Activated naive CD4-positive, alpha-beta T cell treated with Interleukin-2 at 50 U/mL for 16 hours (primary cell): ENCODE data around the gene ARL4C.
"Not testable (repeated sequence)": the region's sequence is repeated elsewhere in the genome, so short reads cannot be mapped to it uniquely, and the experiment has no call there.

Experiments used
- DNase-seq: peaks from one replicate; pipeline ENCODE4 v3.0.0-alpha.2; 2020

ARL4C gene

GRCh38 chr2:234472155-234472554 lies 24.7 kb downstream of the ARL4C start:
- no peak for DNase-seq

- no peak for DNase-seq
Measured at GRCh38 chr2:234469972-234470371, 26.9 kb downstream of the ARL4C start.

- DNase-seq = no peak
Measured at GRCh38 chr2:234469251-234469845, 27.5 kb downstream of the ARL4C start.

GRCh38 chr2:234468503-234468902 lies 28.4 kb downstream of the ARL4C start:
- no peak for DNase-seq

GRCh38 chr2:234467289-234467688 lies 29.6 kb downstream of the ARL4C start:
- DNase-seq = no peak

GRCh38 chr2:234464291-234464645 lies 32.6 kb downstream of the ARL4C start:
- DNase-seq = no peak

- DNase-seq = peak; percentile 81
Measured at GRCh38 chr2:234463626-234464290, 33.1 kb downstream of the ARL4C start.

- DNase-seq = no peak
Measured at GRCh38 chr2:234462218-234462992, 34.5 kb downstream of the ARL4C start.

DNA sequence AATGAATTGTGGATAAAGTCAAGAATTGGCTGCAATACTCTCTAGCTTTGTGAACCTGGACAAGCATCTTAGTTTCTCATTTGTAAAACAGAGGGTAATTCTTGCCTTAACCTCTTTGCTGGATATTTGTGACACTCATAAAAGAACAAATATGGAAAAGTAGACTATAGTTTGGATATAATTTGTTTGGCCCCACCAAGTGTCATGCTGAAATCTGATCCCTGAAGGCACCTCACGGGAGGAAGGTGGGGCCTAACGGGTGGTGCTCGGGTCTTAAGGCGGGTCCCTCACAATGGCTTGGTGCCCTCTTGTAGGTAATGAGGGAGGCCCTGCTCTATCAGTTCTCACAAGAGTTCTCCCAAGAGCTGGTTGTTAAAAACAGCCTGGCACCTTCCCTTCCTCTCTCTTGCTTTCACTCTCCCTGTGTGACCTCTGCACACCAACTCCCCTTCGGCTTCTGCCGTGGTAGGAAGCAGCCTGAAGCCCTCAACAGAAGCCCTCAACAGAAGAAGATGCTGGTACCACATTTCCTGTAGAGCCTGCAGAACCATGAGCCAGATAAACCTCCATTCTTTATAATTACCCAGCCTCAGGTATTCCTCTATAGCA lies 37.4 kb downstream of the ARL4C start:
- DNase-seq = no peak

GRCh38 chr2:234458466-234458865 lies 38.4 kb downstream of the ARL4C start:
- DNase-seq = no peak

DNA sequence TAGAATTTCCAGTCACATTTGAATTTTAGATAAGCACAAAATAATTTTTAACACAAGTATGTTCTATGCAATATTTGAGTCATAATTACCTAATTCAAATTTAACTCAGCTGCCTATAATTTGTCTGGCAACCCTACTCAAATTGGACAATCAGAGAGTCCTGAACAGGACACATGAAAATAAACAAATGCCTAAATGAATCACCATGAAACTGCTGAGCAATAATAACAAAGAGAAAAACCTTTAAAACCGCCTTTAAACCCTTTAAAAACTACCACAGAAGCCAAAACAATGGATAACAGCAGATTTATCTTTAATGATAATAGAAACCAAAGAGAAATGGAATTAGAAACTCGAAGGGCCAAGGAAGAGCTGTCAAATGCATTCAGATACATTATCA lies 39.5 kb downstream of the ARL4C start:
- DNase-seq = no peak

- DNase-seq = not testable (repeated sequence)
Measured at GRCh38 chr2:234455246-234455645, 41.6 kb downstream of the ARL4C start.

DNA sequence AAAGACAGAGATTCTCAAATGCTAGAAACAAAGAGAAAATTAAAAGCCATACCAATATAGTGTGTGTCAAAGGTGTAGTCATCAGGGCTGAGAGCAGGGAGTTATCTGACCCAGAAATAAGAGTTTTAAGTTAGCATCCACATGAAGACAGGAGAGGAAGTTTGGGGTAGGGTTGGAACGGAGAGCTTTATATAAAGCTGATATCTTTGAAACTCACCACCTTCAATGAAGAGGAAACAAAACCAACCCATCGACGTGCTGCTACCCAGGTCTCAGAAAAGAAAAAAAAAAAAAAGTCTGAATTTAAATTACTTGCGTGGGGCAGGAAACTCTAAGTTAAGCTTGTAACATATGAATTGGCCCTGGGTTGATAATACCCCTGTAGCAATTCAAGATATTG lies 42.4 kb downstream of the ARL4C start:
- DNase-seq = no peak

DNA sequence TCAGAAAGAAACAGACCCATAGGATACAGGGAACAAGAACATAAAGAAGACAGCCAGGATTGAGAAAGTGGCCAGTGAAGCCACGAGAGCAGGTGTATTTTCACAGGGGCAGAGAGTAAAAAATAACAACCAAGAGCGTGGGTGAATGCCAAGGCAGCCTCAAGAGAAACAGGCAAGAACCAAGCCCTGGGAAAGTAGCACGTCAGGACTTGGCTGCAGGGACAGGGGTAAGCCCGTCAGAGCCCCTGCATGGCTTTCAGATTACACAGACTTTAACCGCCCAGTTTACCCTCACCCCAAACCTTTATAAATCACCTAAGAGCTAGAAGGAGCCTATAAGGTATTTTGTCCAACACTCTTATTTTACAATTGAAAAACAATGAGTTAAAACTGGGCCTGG lies 43.7 kb downstream of the ARL4C start:
- no peak for DNase-seq

GRCh38 chr2:234451852-234452625 lies 44.8 kb downstream of the ARL4C start:
- no peak for DNase-seq

- no peak for DNase-seq
Measured at GRCh38 chr2:234451242-234451641, 45.6 kb downstream of the ARL4C start.

DNA sequence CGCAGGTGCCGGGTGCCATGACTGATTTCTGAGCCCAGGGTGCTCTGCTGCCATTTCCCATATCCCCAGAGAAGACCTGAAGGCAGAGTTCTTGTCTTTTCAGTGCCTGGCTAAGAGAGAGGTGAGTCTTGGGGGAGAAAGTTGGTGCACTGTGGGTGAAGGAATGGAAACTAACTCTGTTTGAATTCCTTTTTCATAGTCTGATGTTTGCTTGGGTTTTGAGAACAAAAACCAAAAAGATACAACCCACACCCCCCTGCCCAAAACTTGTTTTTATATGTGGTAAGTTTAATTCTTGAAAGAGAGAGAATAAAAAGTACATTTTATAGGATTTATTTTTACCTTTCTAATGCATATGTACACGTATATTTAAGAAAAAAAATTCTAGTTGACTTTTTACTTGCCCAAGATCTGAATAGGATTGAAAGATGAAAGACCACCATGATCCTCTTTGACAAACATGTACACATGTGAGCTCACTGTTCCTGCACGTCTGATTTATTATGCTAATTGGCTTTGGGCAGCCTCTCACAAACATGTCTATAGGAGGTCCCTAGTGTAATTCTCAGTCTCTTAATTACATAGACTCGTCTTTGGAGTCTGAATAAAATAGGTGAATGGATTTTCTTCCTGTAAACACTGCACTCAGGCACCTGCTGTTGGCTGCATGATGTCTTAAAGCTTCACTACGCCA lies 46.3 kb downstream of the ARL4C start:
- DNase-seq = no peak

- no peak for DNase-seq
Measured at GRCh38 chr2:234448506-234449184, 48.2 kb downstream of the ARL4C start.

- no peak for DNase-seq
Measured at GRCh38 chr2:234447963-234448362, 48.9 kb downstream of the ARL4C start.

DNA sequence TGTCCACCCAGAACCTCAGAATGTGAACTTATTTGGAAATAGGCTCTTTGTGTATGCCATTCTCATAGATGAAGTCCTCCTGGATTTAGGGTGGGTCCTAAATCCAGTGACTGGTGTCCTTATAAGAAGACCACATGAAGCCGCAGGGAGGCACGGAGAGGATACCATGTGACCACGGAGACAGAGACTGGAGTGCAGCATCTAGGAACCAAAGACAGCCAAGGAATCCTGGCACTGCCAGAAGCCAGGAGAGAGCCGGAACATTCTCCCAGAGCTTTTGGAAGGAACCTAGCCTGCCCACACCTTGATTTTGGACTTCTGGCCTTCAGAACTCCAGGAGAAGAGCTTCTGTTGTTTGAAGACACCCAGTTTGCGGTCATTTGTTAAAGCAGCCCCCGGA lies 49.7 kb downstream of the ARL4C start:
- no peak for DNase-seq

GRCh38 chr2:234446404-234447076 lies 50.3 kb downstream of the ARL4C start:
- DNase-seq = peak; percentile 65
